A673 (cell line): Measurements from ENCODE around the gene PGAP6. TPM values are rescaled to one million over a fixed set of nuclear protein-coding genes. Genes with fewer than 3 reads are reported as not detected.

Experiments
- BruUV-seq: library from RNA; stranded (reverse); fragments of 400-500 nt; replicated peaks from 2 replicates; lab custom pipeline; 2021; lab: Mats Ljungman, UMichigan
- CTCF ChIA-PET: fragments of 300-600 bp; sonication (Branson Sonifier 250); formaldehyde crosslinking; loops from one replicate; lab custom pipeline; 2022; ENCODE audit warnings: antibody characterized with exemption; lab: Charles Lee
- POLR2A ChIA-PET: fragments of 300-600 bp; sonication (Branson Sonifier 250); formaldehyde crosslinking; loops from one replicate; lab custom pipeline; 2022; ENCODE audit warnings: antibody characterized with exemption; ENCODE audit not compliant: low non-redundant PET; lab: Charles Lee
- DNase-seq: peaks from one replicate; pipeline ENCODE4 v3.0.0-alpha.2; 2015; ENCODE audit warnings: low spot score
- H3K27ac ChIP-seq: fragments of 200-600 bp; sonication (generic); 2 replicates; pipeline ENCODE4 v1.5.1; 2016; ENCODE audit warnings: mixed run types, low read depth, mild to moderate bottlenecking, mixed read lengths, antibody characterized with exemption, low read length; ENCODE audit not compliant: poor library complexity, severe bottlenecking
- H3K27me3 ChIP-seq: fragments of 200-600 bp; sonication (generic); replicated peaks from 2 replicates; pipeline ENCODE4 v1.6.1; 2017; ENCODE audit warnings: mixed run types, low read depth, mild to moderate bottlenecking, mixed read lengths, antibody characterized with exemption, low read length; ENCODE audit not compliant: insufficient read depth, poor library complexity
- H3K36me3 ChIP-seq: fragments of 200-600 bp; sonication (generic); 2 replicates; pipeline ENCODE4 v1.6.1; 2016; ENCODE audit warnings: mixed run types, mild to moderate bottlenecking, mixed read lengths, antibody characterized with exemption, low read length; ENCODE audit not compliant: insufficient read depth, poor library complexity, severe bottlenecking
- H3K4me1 ChIP-seq: fragments of 200-600 bp; sonication (generic); 2 replicates; pipeline ENCODE4 v1.6.1; 2017; ENCODE audit warnings: mixed run types, mild to moderate bottlenecking, mixed read lengths, antibody characterized with exemption, low read length; ENCODE audit not compliant: insufficient read depth, poor library complexity, severe bottlenecking
- H3K4me3 ChIP-seq: fragments of 200-600 bp; sonication (generic); 2 replicates; pipeline ENCODE4 v1.5.1; 2016; ENCODE audit warnings: low read depth, mixed run types, mild to moderate bottlenecking, mixed read lengths, low read length; ENCODE audit not compliant: poor library complexity, severe bottlenecking
- H3K9me3 ChIP-seq: fragments of 200-600 bp; sonication (generic); 2 replicates; pipeline ENCODE4 v1.6.1; 2016; ENCODE audit warnings: mixed run types, low read depth, mild to moderate bottlenecking, mixed read lengths, antibody characterized with exemption, low read length; ENCODE audit not compliant: poor library complexity, severe bottlenecking
- CTCF ChIP-seq: fragments of 300-800, 200-600 bp; sonication (generic); conservative IDR thresholded peaks from 2 replicates; pipeline ENCODE4 v1.5.1; 2017; ENCODE audit warnings: low read depth, mild to moderate bottlenecking, antibody characterized with exemption, low read length, moderate library complexity, mixed read lengths
- EZH2 ChIP-seq: fragments of 200-600 bp; sonication (generic); IDR thresholded peaks from 2 replicates; pipeline ENCODE4 v1.6.1; 2017; ENCODE audit warnings: borderline replicate concordance, low read depth, mild to moderate bottlenecking, mixed read lengths, antibody characterized with exemption, low read length; ENCODE audit not compliant: poor library complexity, severe bottlenecking
- intact Hi-C: fragments of 100-400 bp; cut with micrococcal nuclease; formaldehyde crosslinking; loops from one replicate; pipeline ENCODE4 v1.10.0; 2022; ENCODE audit not compliant: unreplicated experiment
- total RNA-seq: library from RNA; stranded (reverse); gene quantifications from 2 replicates; pipeline ENCODE4 v1.2.3, GENCODE V29; 2021

PGAP6 gene
- total RNA-seq, 1 experiment from 2014 or later = 38.7 TPM

GRCh38 chr16:377419-377951, 4.3 kb downstream of the PGAP6 start:
- POLR2A ChIA-PET = no interaction called here
- no peak for DNase-seq
- CTCF ChIA-PET = no interaction called here

GRCh38 chr16:376817-377418, 4.9 kb downstream of the PGAP6 start:
- no peaks in the 10 kb centered on the region for H3K27me3 ChIP-seq
- peaks cover 8% of the 10 kb centered on the region for H3K36me3 ChIP-seq
- H3K27ac ChIP-seq = no peak overlapping the region
- H3K4me1 ChIP-seq = no peaks in the 10 kb centered on the region
- TF ChIP-seq CTCF = no peak
- intact Hi-C loops = no loop called here
- no peaks in the 10 kb centered on the region for H3K9me3 ChIP-seq
- DNase-seq = no peak
- ChIA-PET POLR2A (no interaction called here), CTCF (no interaction called here)
- no TSS peak for BruUV-seq
- no peak overlapping the region for H3K4me3 ChIP-seq

More at GRCh38 chr16:377419-377951, 4.3 kb downstream of the PGAP6 start:
- Histone ChIP-seq H3K4me3 (no peak overlapping the region), H3K27me3 (no peaks in the 10 kb centered on the region), H3K27ac (no peak overlapping the region), H3K9me3 (no peaks in the 10 kb centered on the region), H3K36me3 (peaks cover 8% of the 10 kb centered on the region), H3K4me1 (no peaks in the 10 kb centered on the region)
- TF ChIP-seq EZH2 (no peak), CTCF (no peak)
- intact Hi-C loops = no loop called here
- no TSS peak for BruUV-seq

GRCh38 chr16:375927-376816, 5.6 kb downstream of the PGAP6 start:
- CTCF ChIA-PET = no interaction called here
- intact Hi-C loops = no loop called here
- no peak for TF ChIP-seq EZH2
- TF ChIP-seq CTCF = no peak
- no peaks in the 10 kb centered on the region for H3K4me1 ChIP-seq
- H3K27me3 ChIP-seq = no peaks in the 10 kb centered on the region
- no peaks in the 10 kb centered on the region for H3K9me3 ChIP-seq
- POLR2A ChIA-PET = no interaction called here
- H3K4me3 ChIP-seq = no peak overlapping the region
- H3K36me3 ChIP-seq = peaks cover 8% of the 10 kb centered on the region
- no peak overlapping the region for H3K27ac ChIP-seq
- no TSS peak for BruUV-seq
- DNase-seq = no peak
